Measurements from ENCODE around the gene PSMD3. TPM values are rescaled to one million over a fixed set of nuclear protein-coding genes. Genes with fewer than 3 reads are reported as not detected.

PSMD3 gene
- total RNA-seq, 1 experiment from 2014 or later, result 174 TPM

DNA sequence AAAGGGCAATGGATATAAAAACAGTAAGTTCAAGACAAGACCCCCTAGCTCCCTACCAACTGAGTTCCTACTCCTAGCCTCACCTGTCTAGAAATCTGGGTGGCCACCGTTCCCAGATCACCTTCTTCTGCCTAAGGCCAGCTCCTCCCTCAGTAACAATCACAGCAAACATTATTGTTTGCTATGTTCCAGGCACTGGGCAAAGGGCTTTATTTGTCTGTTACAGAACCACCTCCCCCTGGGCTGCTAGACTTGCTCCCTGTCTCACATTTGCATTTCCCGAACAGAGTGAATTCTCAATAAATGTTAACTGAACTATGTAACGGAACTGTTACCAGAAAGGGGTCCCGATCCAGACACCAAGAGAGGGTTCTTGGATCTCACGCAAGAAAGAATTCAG is 46.3 kb upstream of the PSMD3 start:
- Histone ChIP-seq H4K91ac (ENCODE audit: insufficient read length, low read depth, low read length) (no peak overlapping the region), H3K14ac (ENCODE audit: insufficient read depth, low read length) (no peak overlapping the region), H3K9me3 (ENCODE audit: control insufficient read depth, low read depth, low read length) (no peaks in the 10 kb centered on the region), H2BK5ac (ENCODE audit: insufficient read length, low read length) (no peak overlapping the region), H3K18ac (ENCODE audit: insufficient read length, low read depth, low read length) (no peak overlapping the region), H3K9ac (ENCODE audit: extremely low read depth, insufficient read length, low read length) (no peak overlapping the region), H3K4me2 (ENCODE audit: insufficient read depth, insufficient read length, low read length) (no peak overlapping the region), H3T11ph (ENCODE audit: low read length) (no peak overlapping the region), H4K8ac (replicated peaks; ENCODE audit: insufficient read length, low read depth, low read length) (no peak overlapping the region), H3K4ac (ENCODE audit: low read depth, low read length) (no peak overlapping the region), H2AFZ (ENCODE audit: low read length) (no peak overlapping the region), H2AK5ac (ENCODE audit: insufficient read length, low read length) (no peak overlapping the region), H2BK15ac (ENCODE audit: low read depth, low read length) (no peak overlapping the region), H2BK120ac (ENCODE audit: low read depth, low read length, poor library complexity, severe bottlenecking) (no peak overlapping the region), H3K56ac (ENCODE audit: insufficient read length, low read depth, low read length) (no peak overlapping the region), H4K5ac (ENCODE audit: insufficient read length, low read depth, low read length) (no peak overlapping the region), H3K27ac (ENCODE audit: insufficient read length, low read depth, low read length) (no peak overlapping the region), H3K4me1 (ENCODE audit: insufficient read depth, low read length) (no peaks in the 10 kb centered on the region; the same call in 1 of the 2 replicates), H3K27me3 (ENCODE audit: insufficient read depth, low read length) (no peaks in the 10 kb centered on the region), H2BK12ac (ENCODE audit: insufficient read length, low read depth, low read length) (no peak overlapping the region), H3K79me1 (ENCODE audit: insufficient read depth, low read depth, low read length, poor library complexity, severe bottlenecking) (no peaks in the 10 kb centered on the region), H3K23ac (ENCODE audit: insufficient read length, low read depth, low read length) (no peak overlapping the region), H2BK20ac (ENCODE audit: low read depth, low read length, poor library complexity, severe bottlenecking) (no peak overlapping the region), H3K23me2 (ENCODE audit: insufficient read length, low read depth, low read length, poor library complexity, severe bottlenecking) (no peaks in the 10 kb centered on the region), H3K79me2 (ENCODE audit: insufficient read depth, low read length) (no peaks in the 10 kb centered on the region), H4K20me1 (ENCODE audit: control insufficient read depth, insufficient read depth, insufficient read length) (no peaks in the 10 kb centered on the region)
- peaks cover 9 to 16% of the 10 kb centered on the region in 2 experiments for H3K4me1 Mint-ChIP-seq
- H3K27me3 Mint-ChIP-seq (ENCODE audit: low read depth), result no peaks in the 10 kb centered on the region
- no peak overlapping the region for H3K4me3 Mint-ChIP-seq
- no peak for DNase-seq
- WGBS (ENCODE audit: extremely low coverage, insufficient read length, low lambda C conversion rate), result no CpG with 5 or more reads among the region's 5 CpGs
- H3K9me3 Mint-ChIP-seq, result no peaks in the 10 kb centered on the region
- no peak overlapping the region; a peak in 1 of 7 replicates for H3K27ac Mint-ChIP-seq
- H3K36me3 Mint-ChIP-seq (ENCODE audit: insufficient read depth in 1 of 3, low read depth in 3 of 3), result no peaks in the 10 kb centered on the region
- TF ChIP-seq, protein P1, sequence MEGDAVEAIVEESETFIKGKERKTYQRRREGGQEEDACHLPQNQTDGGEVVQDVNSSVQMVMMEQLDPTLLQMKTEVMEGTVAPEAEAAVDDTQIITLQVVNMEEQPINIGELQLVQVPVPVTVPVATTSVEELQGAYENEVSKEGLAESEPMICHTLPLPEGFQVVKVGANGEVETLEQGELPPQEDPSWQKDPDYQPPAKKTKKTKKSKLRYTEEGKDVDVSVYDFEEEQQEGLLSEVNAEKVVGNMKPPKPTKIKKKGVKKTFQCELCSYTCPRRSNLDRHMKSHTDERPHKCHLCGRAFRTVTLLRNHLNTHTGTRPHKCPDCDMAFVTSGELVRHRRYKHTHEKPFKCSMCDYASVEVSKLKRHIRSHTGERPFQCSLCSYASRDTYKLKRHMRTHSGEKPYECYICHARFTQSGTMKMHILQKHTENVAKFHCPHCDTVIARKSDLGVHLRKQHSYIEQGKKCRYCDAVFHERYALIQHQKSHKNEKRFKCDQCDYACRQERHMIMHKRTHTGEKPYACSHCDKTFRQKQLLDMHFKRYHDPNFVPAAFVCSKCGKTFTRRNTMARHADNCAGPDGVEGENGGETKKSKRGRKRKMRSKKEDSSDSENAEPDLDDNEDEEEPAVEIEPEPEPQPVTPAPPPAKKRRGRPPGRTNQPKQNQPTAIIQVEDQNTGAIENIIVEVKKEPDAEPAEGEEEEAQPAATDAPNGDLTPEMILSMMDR (conservative IDR thresholded peaks at IDR 0.05), result no peak
